HG03460 (cell line): ENCODE measurements around the gene BBS1.
"Not testable (repeated sequence)": the region's sequence is repeated elsewhere in the genome, so short reads cannot be mapped to it uniquely, and the experiment has no call there.

Source experiments
- ATAC-seq: cut with Tn5 transposase; IDR thresholded peaks from one replicate; pipeline ENCODE4 v1.9.1; 2021; ENCODE audit not compliant: unreplicated experiment

The BBS1 gene

GRCh38 chr11:66569076-66569475 is 58.6 kb downstream of the BBS1 start:
- ATAC-seq = no peak

- no peak for ATAC-seq
Observed at GRCh38 chr11:66570079-66570849, 59.8 kb downstream of the BBS1 start.

- ATAC-seq = no peak
Observed at GRCh38 chr11:66570850-66571180, 60.4 kb downstream of the BBS1 start.

- no peak for ATAC-seq
Observed at GRCh38 chr11:66579017-66579606, 68.7 kb downstream of the BBS1 start.

GRCh38 chr11:66580803-66581202 is 70.4 kb downstream of the BBS1 start:
- ATAC-seq = no peak

GRCh38 chr11:66581261-66581660 is 70.8 kb downstream of the BBS1 start:
- no peak for ATAC-seq

GRCh38 chr11:66582565-66583147 is 72.2 kb downstream of the BBS1 start:
- not testable (repeated sequence) for ATAC-seq
